Erythroblast (primary cell): ENCODE data around the gene NRG2.

Source experiments
- GATA1 ChIP-seq: IDR thresholded peaks from 2 replicates; pipeline ENCODE4 v1.6.1; 2011; ENCODE audit warnings: low read depth, mild to moderate bottlenecking, control low read depth, low read length, moderate library complexity
- POLR2A ChIP-seq: IDR thresholded peaks from 2 replicates; pipeline ENCODE4 v1.6.1; 2011; ENCODE audit warnings: mild to moderate bottlenecking, low read length

DNA sequence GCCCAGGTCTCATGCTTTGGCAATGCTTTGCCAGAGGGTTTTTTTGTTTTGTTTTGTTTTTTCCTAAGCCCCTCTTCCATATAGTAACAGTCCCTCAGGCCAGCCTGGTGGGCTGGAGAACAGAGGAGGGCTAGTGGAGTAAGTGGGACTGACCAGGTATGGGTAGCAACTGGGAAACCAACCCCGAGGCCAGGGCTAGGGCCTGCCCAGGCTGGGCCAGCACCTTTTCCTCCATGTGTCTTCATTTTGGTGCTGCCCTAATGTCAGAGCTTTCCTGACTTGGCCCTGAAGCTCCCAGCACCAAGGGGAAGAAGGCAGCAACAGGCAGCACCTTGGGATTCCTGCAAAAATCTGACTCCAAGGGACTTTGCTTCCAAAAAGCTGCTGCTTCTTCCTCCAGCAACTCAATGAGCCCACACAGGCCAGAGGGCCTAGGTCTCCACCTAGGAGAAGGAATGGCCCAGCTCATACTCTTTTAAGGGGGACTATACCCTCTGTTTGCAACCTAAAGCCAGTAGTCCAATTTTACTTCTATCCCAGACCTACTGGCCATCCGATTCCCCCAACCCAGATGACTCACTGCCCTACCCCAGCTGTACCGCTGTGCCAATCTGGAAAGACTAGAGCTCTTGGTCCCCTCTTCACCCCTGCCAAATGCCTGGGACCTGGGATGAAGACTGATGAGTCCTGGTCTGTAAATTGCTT, 142.4 kb downstream of the NRG2 start:
- no peak for TF ChIP-seq POLR2A
- no peak for TF ChIP-seq GATA1
